Uterus (tissue), 2 donors: ENCODE data around the gene ASAP2.
A peak's percentile ranks its signal among the peaks of the same experiment; 100 is the strongest.

ENCODE experiments used
- POLR2A ChIP-seq, 2 donors: fragments of 450-650 bp; IDR thresholded peaks; one replicate each; pipeline ENCODE4 v1.6.1; 2016; ENCODE audit warnings: antibody characterized with exemption in 2 of 2, mild to moderate bottlenecking in 1 of 2, moderate library complexity in 1 of 2
- TF ChIP-seq, protein P1 (sequence below), 4 experiments: fragments of 200-600 bp in 2 of 4; fragments of 450-650 bp in 2 of 4; sonication (generic) in 2 of 4; IDR thresholded peaks; one replicate each; pipeline ENCODE4 v1.5.1; 2016 to 2019; ENCODE audit warnings: antibody characterized with exemption in 4 of 4, mild to moderate bottlenecking in 2 of 4, moderate library complexity in 1 of 4

DNA sequence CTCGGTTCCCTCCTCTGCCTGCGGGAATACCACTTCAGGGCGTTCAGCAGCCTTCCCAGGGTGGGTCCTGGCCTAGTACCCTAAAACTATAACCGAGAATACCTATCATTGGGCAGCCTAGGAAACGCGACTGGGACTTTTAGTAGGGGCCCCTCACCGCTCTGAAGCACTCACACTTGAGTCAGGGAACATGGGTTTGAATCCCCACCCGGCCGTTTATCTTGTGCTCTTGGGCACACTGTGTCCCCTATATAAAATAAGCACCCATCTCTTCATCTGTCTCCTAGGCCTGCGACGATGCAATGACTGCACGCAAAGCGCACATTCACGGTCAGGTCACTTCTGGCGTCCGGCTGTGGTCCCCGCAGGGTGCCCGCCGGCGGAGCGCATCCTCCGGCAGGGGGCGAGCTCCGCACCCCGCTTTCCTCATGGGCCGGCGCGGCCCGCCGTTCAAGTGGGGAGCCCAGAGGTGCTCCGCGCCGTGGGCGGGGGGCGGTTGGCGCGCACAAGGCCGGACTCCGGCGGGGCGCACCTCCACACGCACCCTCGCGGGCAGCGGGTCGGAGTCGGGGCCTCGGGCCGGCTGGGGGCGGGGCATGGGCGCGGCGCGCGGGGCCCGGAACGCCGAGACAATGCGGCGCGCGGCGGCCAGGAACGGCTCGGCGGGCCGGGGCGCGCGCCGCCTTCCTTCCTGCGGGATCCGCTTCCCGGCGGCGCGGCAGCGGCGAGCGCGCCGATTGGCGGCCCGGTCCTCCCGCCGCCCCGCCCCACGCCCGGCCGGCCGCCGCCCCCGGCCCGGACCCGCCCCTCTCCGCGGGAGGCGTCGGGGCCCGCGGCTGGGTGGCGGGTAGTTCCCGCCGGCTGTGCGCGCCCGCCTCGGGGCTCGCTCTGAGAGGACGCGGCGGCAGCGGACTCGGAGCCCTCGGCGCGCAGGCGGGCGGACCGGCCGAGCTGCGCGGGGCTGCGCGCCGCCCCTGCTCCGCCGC is at the start of gene ASAP2:
- TF ChIP-seq, protein P1, sequence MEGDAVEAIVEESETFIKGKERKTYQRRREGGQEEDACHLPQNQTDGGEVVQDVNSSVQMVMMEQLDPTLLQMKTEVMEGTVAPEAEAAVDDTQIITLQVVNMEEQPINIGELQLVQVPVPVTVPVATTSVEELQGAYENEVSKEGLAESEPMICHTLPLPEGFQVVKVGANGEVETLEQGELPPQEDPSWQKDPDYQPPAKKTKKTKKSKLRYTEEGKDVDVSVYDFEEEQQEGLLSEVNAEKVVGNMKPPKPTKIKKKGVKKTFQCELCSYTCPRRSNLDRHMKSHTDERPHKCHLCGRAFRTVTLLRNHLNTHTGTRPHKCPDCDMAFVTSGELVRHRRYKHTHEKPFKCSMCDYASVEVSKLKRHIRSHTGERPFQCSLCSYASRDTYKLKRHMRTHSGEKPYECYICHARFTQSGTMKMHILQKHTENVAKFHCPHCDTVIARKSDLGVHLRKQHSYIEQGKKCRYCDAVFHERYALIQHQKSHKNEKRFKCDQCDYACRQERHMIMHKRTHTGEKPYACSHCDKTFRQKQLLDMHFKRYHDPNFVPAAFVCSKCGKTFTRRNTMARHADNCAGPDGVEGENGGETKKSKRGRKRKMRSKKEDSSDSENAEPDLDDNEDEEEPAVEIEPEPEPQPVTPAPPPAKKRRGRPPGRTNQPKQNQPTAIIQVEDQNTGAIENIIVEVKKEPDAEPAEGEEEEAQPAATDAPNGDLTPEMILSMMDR (IDR thresholded peaks at IDR 0.05) = peak; percentile 85 to 94 (median 90)
- peak; percentile 36 to 51 for TF ChIP-seq POLR2A (IDR thresholded peaks at IDR 0.05)
